M059J (cell line): ENCODE results near the gene BBS12. TPM values are rescaled to one million over a fixed set of nuclear protein-coding genes. Genes with fewer than 3 reads are reported as not detected.

Experiments used
- DNase-seq: peaks from one replicate; pipeline ENCODE4 v3.0.0-alpha.2; 2012; ENCODE audit warnings: low read depth
- total RNA-seq: library from RNA; depleted of rRNA; stranded (reverse); fragments of >200 nt; shearing (Covaris generic); gene quantifications from 2 replicates; pipeline ENCODE4 v1.2.3, GENCODE V29; 2014; rRNA removed

Gene BBS12
- 2.4 and 4.7 TPM in 2 replicates for total RNA-seq

- peak; percentile 98 for DNase-seq
Measured at GRCh38 chr4:122732329-122733026, at the start of gene BBS12. TSS of gene BBS12 (plus strand) at chr4:122732704. CDS start at chr4:122741893, 9,189 bp downstream.

GRCh38 chr4:122686691-122687090 is 45.8 kb upstream of the BBS12 start:
- DNase-seq = no peak

GRCh38 chr4:122687531-122688061 is 44.9 kb upstream of the BBS12 start:
- DNase-seq = no peak

GRCh38 chr4:122688529-122689140 is 43.9 kb upstream of the BBS12 start:
- DNase-seq = peak; percentile 15

GRCh38 chr4:122689972-122690371 is 42.5 kb upstream of the BBS12 start:
- no peak for DNase-seq

- DNase-seq = no peak
Measured at GRCh38 chr4:122691988-122692387, 40.5 kb upstream of the BBS12 start.

GRCh38 chr4:122692641-122693520 is 39.6 kb upstream of the BBS12 start:
- DNase-seq = peak; percentile 10

- DNase-seq = no peak
Measured at GRCh38 chr4:122695226-122695625, 37.3 kb upstream of the BBS12 start.

- DNase-seq = peak; percentile 35
Measured at GRCh38 chr4:122700178-122700725, 32.3 kb upstream of the BBS12 start.

DNA sequence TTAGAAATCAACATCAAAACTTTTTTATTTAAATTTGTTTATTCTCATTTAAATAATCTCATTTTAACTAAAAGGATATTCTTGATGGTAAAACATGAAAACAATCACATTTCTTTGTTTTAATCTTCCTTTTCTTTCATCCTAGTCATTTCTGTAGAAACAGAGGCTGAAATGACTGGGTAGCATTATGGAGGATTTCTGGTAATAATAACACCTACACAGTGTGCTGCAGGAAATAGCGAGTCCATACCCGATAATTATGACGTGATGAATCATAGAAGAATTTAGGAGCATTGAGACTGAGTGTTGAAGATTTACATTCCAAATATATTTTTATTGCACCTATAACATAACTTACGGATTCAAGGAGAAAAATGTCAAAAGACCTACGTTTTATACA is 31.4 kb upstream of the BBS12 start:
- no peak for DNase-seq

- no peak for DNase-seq
Measured at GRCh38 chr4:122701965-122702364, 30.5 kb upstream of the BBS12 start.

DNA sequence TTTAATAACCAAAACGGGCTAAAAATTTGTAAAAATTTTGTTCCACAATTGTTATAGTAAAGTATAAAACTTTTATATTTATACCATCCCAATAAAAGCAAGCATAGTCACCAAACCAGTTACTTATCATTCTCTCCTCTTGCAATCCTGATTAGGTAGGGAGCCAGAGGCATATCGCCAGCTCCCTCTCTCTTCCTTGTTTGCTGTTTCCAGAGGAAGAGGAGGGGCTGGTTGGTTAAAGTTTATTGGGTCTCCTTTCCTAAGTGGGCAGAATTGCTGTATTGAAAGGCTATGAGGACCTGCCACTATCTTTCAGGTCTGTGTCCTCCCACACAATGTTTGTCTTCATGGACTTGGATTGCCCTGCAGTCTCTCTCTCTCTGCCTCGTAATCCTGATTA is 29.6 kb upstream of the BBS12 start:
- no peak for DNase-seq

DNA sequence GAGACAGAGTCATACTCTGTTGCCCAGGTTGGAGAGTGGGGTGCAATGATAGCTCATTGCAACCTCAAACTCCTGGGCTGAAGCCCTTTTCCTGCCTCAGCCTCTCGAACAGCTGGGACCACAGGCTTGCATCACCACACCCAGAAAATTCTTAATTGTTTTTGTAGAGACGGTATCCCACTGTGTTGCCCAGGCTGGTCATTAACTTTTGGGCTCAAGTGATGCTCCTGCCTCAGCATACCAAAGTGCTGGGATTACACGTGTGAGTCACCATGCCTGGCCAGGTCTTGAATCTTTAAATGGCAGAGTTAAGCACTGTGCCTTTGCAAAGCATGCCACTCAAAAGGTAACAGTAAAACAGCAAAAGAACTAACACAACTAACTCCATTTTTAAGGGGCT is 28.6 kb upstream of the BBS12 start:
- peak; percentile 21 for DNase-seq

- DNase-seq = no peak
Measured at GRCh38 chr4:122705009-122705408, 27.5 kb upstream of the BBS12 start.

GRCh38 chr4:122705547-122706117 is 26.9 kb upstream of the BBS12 start:
- no peak for DNase-seq

- DNase-seq = no peak
Measured at GRCh38 chr4:122706511-122706910, 26.0 kb upstream of the BBS12 start.

GRCh38 chr4:122707497-122707896 is 25.0 kb upstream of the BBS12 start:
- no peak for DNase-seq

DNA sequence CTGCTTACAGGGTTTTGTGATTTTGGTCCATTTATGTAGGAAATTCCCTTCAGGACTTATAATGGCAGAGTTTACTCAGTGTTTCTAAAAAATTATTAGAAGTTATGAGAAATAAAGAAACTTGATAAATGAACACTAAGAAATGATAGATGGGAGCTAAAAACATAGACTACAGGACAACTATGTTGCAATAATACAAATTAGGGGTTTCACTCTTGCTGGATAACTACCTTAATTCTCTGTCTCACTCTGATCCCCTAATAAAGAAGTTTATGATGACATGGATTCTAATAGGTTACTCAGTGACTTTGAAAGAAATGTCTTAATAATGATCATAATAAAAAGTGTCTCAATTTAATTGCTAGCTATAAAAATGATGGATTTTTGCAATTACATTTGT is 23.3 kb upstream of the BBS12 start:
- DNase-seq = no peak

- peak; percentile 47 for DNase-seq
Measured at GRCh38 chr4:122710434-122711308, 21.8 kb upstream of the BBS12 start.

- no peak for DNase-seq
Measured at GRCh38 chr4:122711919-122712318, 20.6 kb upstream of the BBS12 start.

DNA sequence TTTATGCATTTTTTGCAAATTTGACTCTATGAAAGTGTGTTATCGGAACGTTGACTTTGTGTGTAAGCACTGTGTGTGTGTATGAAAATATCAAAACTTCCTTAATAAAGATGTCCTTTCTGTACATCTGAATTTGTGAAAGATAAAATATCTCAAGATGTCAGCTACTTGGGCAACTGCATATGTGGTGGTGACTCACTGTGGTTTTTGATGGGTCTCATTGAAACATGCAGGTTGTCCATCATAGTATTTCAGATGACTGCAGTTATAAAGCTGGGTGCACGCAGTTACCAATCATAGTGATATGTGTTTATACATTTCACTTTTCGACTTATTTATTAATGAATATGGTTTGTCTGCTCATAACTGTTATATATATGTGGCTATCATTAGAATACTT is 19.7 kb upstream of the BBS12 start:
- peak; percentile 40 for DNase-seq
